GM23248 (cell line): ENCODE data around the gene TBC1D23. TPM values are rescaled to one million over a fixed set of nuclear protein-coding genes. Genes with fewer than 3 reads are reported as not detected.
"Not testable (repeated sequence)": the region's sequence is repeated elsewhere in the genome, so short reads cannot be mapped to it uniquely, and the experiment has no call there.

ENCODE experiments used
- DNase-seq: peaks from one replicate; pipeline ENCODE4 v3.0.0-alpha.2; 2015
- H2AFZ ChIP-seq: fragments of 200-600 bp; sonication (generic); 2 replicates; pipeline ENCODE4 v1.6.1; 2016; ENCODE audit warnings: antibody characterized with exemption
- H3F3A ChIP-seq: fragments of 200-600 bp; sonication (generic); 2 replicates; pipeline ENCODE4 v1.6.1; 2016; ENCODE audit warnings: mild to moderate bottlenecking, antibody characterized with exemption, mixed run types; ENCODE audit not compliant: insufficient read depth
- H3K27ac ChIP-seq: fragments of 200-600 bp; sonication (generic); 2 replicates; pipeline ENCODE4 v1.5.1; 2016; ENCODE audit warnings: mild to moderate bottlenecking
- H3K27me3 ChIP-seq: fragments of 200-600 bp; sonication (generic); replicated peaks from 2 replicates; pipeline ENCODE4 v1.6.1; 2016; ENCODE audit warnings: mild to moderate bottlenecking; ENCODE audit not compliant: insufficient read depth
- H3K36me3 ChIP-seq: fragments of 200-600 bp; sonication (generic); 2 replicates; pipeline ENCODE4 v1.6.1; 2016; ENCODE audit warnings: low read depth, mild to moderate bottlenecking
- H3K4me1 ChIP-seq: fragments of 200-600 bp; sonication (generic); 2 replicates; pipeline ENCODE4 v1.6.1; 2016; ENCODE audit warnings: mild to moderate bottlenecking; ENCODE audit not compliant: insufficient read depth
- H3K4me2 ChIP-seq: fragments of 200-600 bp; sonication (generic); one replicate; pipeline ENCODE4 v1.6.1; 2016; ENCODE audit warnings: mild to moderate bottlenecking; ENCODE audit not compliant: unreplicated experiment
- H3K4me3 ChIP-seq: fragments of 200-600 bp; sonication (generic); 2 replicates; pipeline ENCODE4 v1.5.1; 2016; ENCODE audit warnings: mild to moderate bottlenecking
- H3K79me2 ChIP-seq: fragments of 200-600 bp; sonication (generic); 2 replicates; pipeline ENCODE4 v1.6.1; 2016; ENCODE audit warnings: mild to moderate bottlenecking; ENCODE audit not compliant: insufficient read depth
- H3K9ac ChIP-seq: fragments of 200-600 bp; sonication (generic); 2 replicates; pipeline ENCODE4 v1.6.1; 2016; ENCODE audit warnings: mild to moderate bottlenecking
- H3K9me2 ChIP-seq: fragments of 200-600 bp; sonication (generic); 2 replicates; pipeline ENCODE4 v1.6.1; 2016; ENCODE audit warnings: mixed run types, mild to moderate bottlenecking, moderate library complexity; ENCODE audit not compliant: insufficient read depth
- H3K9me3 ChIP-seq: fragments of 200-600 bp; sonication (generic); one replicate; pipeline ENCODE4 v1.6.1; 2017; ENCODE audit warnings: low read depth
- H4K20me1 ChIP-seq: fragments of 200-600 bp; sonication (generic); 2 replicates; pipeline ENCODE4 v1.6.0; 2016; ENCODE audit not compliant: insufficient read depth
- EZH2 ChIP-seq: fragments of 200-600 bp; sonication (generic); IDR thresholded peaks from 2 replicates; pipeline ENCODE4 v1.6.1; 2018; ENCODE audit warnings: antibody characterized with exemption, mild to moderate bottlenecking; ENCODE audit not compliant: insufficient read depth, poor library complexity, severe bottlenecking
- EZH2phosphoT487 ChIP-seq: fragments of 200-600 bp; sonication (generic); IDR thresholded peaks from 2 replicates; pipeline ENCODE4 v1.6.1; 2018; ENCODE audit warnings: antibody characterized with exemption, moderate library complexity, mild to moderate bottlenecking, low read depth; ENCODE audit not compliant: insufficient read depth
- WGBS, 2 experiments: methylation state at CpG; one replicate each; pipeline ENCODE4 v1.1.6; 2015 to 2017; ENCODE audit warnings: low lambda C conversion rate in 2 of 2, low coverage in 1 of 2; ENCODE audit errors: missing lambda C conversion rate in 2 of 2; 5-methylcytosine and 5-hydroxymethylcytosine counted together
- in situ Hi-C: fragments of 300-500 bp; cut with MboI; formaldehyde crosslinking; loops from 2 replicates; pipeline ENCODE4 v1.15.0; 2020
- polyA plus RNA-seq: library from polyadenylated mRNA; unstranded; fragments of >200 nt; fragmentation: Nextera tagmentation; extraction: Ambion mirVana; gene quantifications from 2 replicates; pipeline ENCODE4 v1.2.1, GENCODE V29; 2016
- total RNA-seq: library from RNA; depleted of rRNA; stranded (reverse); fragments of >200 nt; shearing (Covaris generic); gene quantifications from 2 replicates; pipeline ENCODE4 v1.2.3, GENCODE V29; 2014

The TBC1D23 gene
- total and polyA plus RNA-seq, 2 experiments from 2014 or later: 54.1 to 82.5 TPM

- Histone ChIP-seq H3K79me2 (no peaks in the 10 kb centered on the region; the same call in 1 of the 2 replicates), H2AFZ (no peak overlapping the region), H3K9ac (no peak overlapping the region), H3F3A (no peaks in the 10 kb centered on the region), H3K4me2 (no peak overlapping the region), H3K36me3 (peaks cover 34% of the 10 kb centered on the region), H3K9me3 (peaks cover 4% of the 10 kb centered on the region), H3K4me3 (no peak overlapping the region), H3K4me1 (no peaks in the 10 kb centered on the region), H3K27ac (no peak overlapping the region), H3K27me3 (no peaks in the 10 kb centered on the region), H4K20me1 (no peaks in the 10 kb centered on the region), H3K9me2 (no peaks in the 10 kb centered on the region)
- WGBS, 2 experiments: 95 to 96% methylated on average over 5 of the region's 5 CpGs
- DNase-seq: no peak
- in situ Hi-C loops: no loop called here
- TF ChIP-seq EZH2: no peak
- no peak for TF ChIP-seq EZH2phosphoT487
Measured at GRCh38 chr3:100339786-100340185, 79.0 kb downstream of the TBC1D23 start.

GRCh38 chr3:100340527-100340926, 79.7 kb downstream of the TBC1D23 start:
- WGBS, 2 experiments: 97 to 100% methylated on average over 1 of the region's 1 CpG
- no peaks in the 10 kb centered on the region for H3K4me1 ChIP-seq
- H3F3A ChIP-seq: no peaks in the 10 kb centered on the region
- no peaks in the 10 kb centered on the region for H3K27me3 ChIP-seq
- in situ Hi-C loops: no loop called here
- DNase-seq: no peak
- H3K4me3 ChIP-seq: no peak overlapping the region
- H3K9me2 ChIP-seq: no peaks in the 10 kb centered on the region
- no peak overlapping the region for H3K4me2 ChIP-seq
- TF ChIP-seq EZH2phosphoT487: no peak
- no peak for TF ChIP-seq EZH2
- peaks cover 4% of the 10 kb centered on the region for H3K9me3 ChIP-seq
- peaks cover 37% of the 10 kb centered on the region for H3K36me3 ChIP-seq
- H3K27ac ChIP-seq: no peak overlapping the region
- no peaks in the 10 kb centered on the region for H3K79me2 ChIP-seq
- H2AFZ ChIP-seq: no peak overlapping the region
- H4K20me1 ChIP-seq: no peaks in the 10 kb centered on the region
- H3K9ac ChIP-seq: no peak overlapping the region

GRCh38 chr3:100348727-100349126, 87.9 kb downstream of the TBC1D23 start:
- Histone ChIP-seq H3K27me3 (no peaks in the 10 kb centered on the region), H3K9ac (no peak overlapping the region), H3K27ac (no peak overlapping the region), H3F3A (no peaks in the 10 kb centered on the region), H2AFZ (no peak overlapping the region), H3K9me2 (no peaks in the 10 kb centered on the region), H3K36me3 (peaks cover 23% of the 10 kb centered on the region; the same call in 1 of the 2 replicates), H3K4me3 (no peak overlapping the region), H3K9me3 (no peaks in the 10 kb centered on the region), H3K79me2 (no peaks in the 10 kb centered on the region), H3K4me1 (no peaks in the 10 kb centered on the region), H3K4me2 (no peak overlapping the region), H4K20me1 (no peaks in the 10 kb centered on the region)
- DNase-seq: no peak
- in situ Hi-C loops: no loop called here
- TF ChIP-seq EZH2phosphoT487 (no peak), EZH2 (no peak)
- WGBS, 2 experiments: 96% methylated on average over 5 of the region's 5 CpGs

- H3K4me2 ChIP-seq, H3F3A ChIP-seq, H3K79me2 ChIP-seq, H3K4me1 ChIP-seq, H2AFZ ChIP-seq, H3K9me2 ChIP-seq, H3K9ac ChIP-seq, H4K20me1 ChIP-seq, H3K4me3 ChIP-seq, DNase-seq, H3K27me3 ChIP-seq, H3K27ac ChIP-seq, in situ Hi-C loops, H3K9me3 ChIP-seq: not testable (repeated sequence)
- H3K36me3 ChIP-seq: 0 out of 2 replicates have a peak, but pooled peaks cover 18% of the 10 kb centered on the region
- WGBS, 2 experiments: 88 to 93% methylated on average over 2 of the region's 2 CpGs
Measured at GRCh38 chr3:100351770-100352169, 91.0 kb downstream of the TBC1D23 start.
